OCI-LY3 (cell line): ENCODE measurements around the gene CRABP1.

Experiments used
- EZH2phosphoT487 ChIP-seq: fragments of 200-600 bp; shearing (Covaris generic); IDR thresholded peaks from 2 replicates; pipeline ENCODE4 v1.6.1; 2018; ENCODE audit warnings: antibody characterized with exemption, mixed run types, low read depth
- TF ChIP-seq, protein P1 (sequence below): fragments of 200-600, 300-600 bp; sonication (generic); IDR thresholded peaks from 2 replicates; pipeline ENCODE4 v1.5.1; 2014; ENCODE audit warnings: antibody characterized with exemption, low read length, low read depth

- TF ChIP-seq, protein P1, sequence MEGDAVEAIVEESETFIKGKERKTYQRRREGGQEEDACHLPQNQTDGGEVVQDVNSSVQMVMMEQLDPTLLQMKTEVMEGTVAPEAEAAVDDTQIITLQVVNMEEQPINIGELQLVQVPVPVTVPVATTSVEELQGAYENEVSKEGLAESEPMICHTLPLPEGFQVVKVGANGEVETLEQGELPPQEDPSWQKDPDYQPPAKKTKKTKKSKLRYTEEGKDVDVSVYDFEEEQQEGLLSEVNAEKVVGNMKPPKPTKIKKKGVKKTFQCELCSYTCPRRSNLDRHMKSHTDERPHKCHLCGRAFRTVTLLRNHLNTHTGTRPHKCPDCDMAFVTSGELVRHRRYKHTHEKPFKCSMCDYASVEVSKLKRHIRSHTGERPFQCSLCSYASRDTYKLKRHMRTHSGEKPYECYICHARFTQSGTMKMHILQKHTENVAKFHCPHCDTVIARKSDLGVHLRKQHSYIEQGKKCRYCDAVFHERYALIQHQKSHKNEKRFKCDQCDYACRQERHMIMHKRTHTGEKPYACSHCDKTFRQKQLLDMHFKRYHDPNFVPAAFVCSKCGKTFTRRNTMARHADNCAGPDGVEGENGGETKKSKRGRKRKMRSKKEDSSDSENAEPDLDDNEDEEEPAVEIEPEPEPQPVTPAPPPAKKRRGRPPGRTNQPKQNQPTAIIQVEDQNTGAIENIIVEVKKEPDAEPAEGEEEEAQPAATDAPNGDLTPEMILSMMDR = no peak
- TF ChIP-seq EZH2phosphoT487 = no peak
Measured at GRCh38 chr15:78353093-78353492, 12.9 kb downstream of the CRABP1 start.
